HUES48 (cell line): ENCODE results near the gene OR14C36.
"Not testable (repeated sequence)": the region's sequence is repeated elsewhere in the genome, so short reads cannot be mapped to it uniquely, and the experiment has no call there.

Experiments
- H3K27ac ChIP-seq: one replicate; pipeline ENCODE4 v1.7.0; 2013; ENCODE audit warnings: low read depth, low read length, inconsistent platforms
- H3K27me3 ChIP-seq: 2 replicates; pipeline ENCODE4 v1.6.1; 2013; ENCODE audit warnings: mild to moderate bottlenecking, low read length; ENCODE audit not compliant: control insufficient read depth, insufficient read depth
- H3K36me3 ChIP-seq: 2 replicates; pipeline ENCODE4 v1.6.1; 2013; ENCODE audit warnings: low read length; ENCODE audit not compliant: control insufficient read depth, insufficient read depth
- H3K4me1 ChIP-seq: 2 replicates; pipeline ENCODE4 v1.6.1; 2013; ENCODE audit warnings: mild to moderate bottlenecking, low read length; ENCODE audit not compliant: control insufficient read depth, insufficient read depth
- H3K4me3 ChIP-seq: 2 replicates; pipeline ENCODE4 v1.5.1; 2013; ENCODE audit warnings: mild to moderate bottlenecking, low read depth, low read length
- H3K9ac ChIP-seq: 2 replicates; pipeline ENCODE4 v1.6.1; 2013; ENCODE audit warnings: mild to moderate bottlenecking, low read depth, low read length, moderate library complexity
- H3K9me3 ChIP-seq: 2 replicates; pipeline ENCODE4 v1.6.1; 2013; ENCODE audit warnings: low read length; ENCODE audit not compliant: control insufficient read depth, insufficient read depth

The OR14C36 gene

DNA sequence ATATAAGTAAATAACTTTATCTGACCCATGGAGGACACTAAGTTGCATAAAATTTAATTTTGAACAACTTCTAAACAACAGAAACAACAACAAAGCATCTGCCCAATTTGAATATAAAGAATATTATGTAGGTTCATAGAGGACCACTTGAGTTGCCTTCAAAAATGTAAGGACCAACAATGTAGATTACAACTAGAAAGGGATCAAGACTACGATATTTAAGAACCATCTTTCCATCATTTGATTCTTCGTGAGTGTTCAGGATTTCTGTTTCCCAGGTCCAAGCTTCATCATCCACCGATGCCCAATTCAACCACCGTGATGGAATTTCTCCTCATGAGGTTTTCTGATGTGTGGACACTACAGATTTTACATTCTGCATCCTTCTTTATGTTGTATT is at the start of gene OR14C36:
OR14C36 (plus strand) TSS at position 301 of the 400 bp plus-strand sequence; CDS start at position 301, 0 bp downstream.
- Histone ChIP-seq H3K27ac (no peak within 1 kb of the TSS), H3K9ac (no peak within 1 kb of the TSS), H3K4me1 (no peaks in the 10 kb centered on the region), H3K4me3 (no peak within 1 kb of the TSS), H3K9me3 (peaks cover 93% of the 10 kb centered on the region), H3K36me3 (no peaks in the 10 kb centered on the region), H3K27me3 (no peaks in the 10 kb centered on the region)

GRCh38 chr1:248303324-248303723 is 45.3 kb upstream of the OR14C36 start, which contains the start of gene OR2T12:
TSS of gene OR2T12 (minus strand) at chr1:248303424. CDS start at chr1:248295578, 7,846 bp downstream.
- Histone ChIP-seq H3K4me3 (no peak within 1 kb of the TSS), H3K4me1 (no peaks in the 10 kb centered on the region), H3K36me3 (no peaks in the 10 kb centered on the region), H3K27me3 (no peaks in the 10 kb centered on the region), H3K9ac (no peak within 1 kb of the TSS), H3K27ac (no peak within 1 kb of the TSS), H3K9me3 (peaks cover 74% of the 10 kb centered on the region)

- not testable (repeated sequence) for H3K4me1 ChIP-seq, H3K27me3 ChIP-seq, H3K36me3 ChIP-seq, H3K4me3 ChIP-seq, H3K27ac ChIP-seq, H3K9ac ChIP-seq
- peaks cover 87% of the 10 kb centered on the region for H3K9me3 ChIP-seq
These were observed 42.9 kb upstream of the OR14C36 start for GRCh38 chr1:248305672-248306071.

- H3K4me1 ChIP-seq, result no peaks in the 10 kb centered on the region
- H3K4me3 ChIP-seq, result no peak overlapping the region
- no peak overlapping the region for H3K27ac ChIP-seq
- no peaks in the 10 kb centered on the region for H3K36me3 ChIP-seq
- no peak overlapping the region for H3K9ac ChIP-seq
- peaks cover 88% of the 10 kb centered on the region for H3K9me3 ChIP-seq
- no peaks in the 10 kb centered on the region for H3K27me3 ChIP-seq
These were observed 42.5 kb upstream of the OR14C36 start for GRCh38 chr1:248306103-248306502.

DNA sequence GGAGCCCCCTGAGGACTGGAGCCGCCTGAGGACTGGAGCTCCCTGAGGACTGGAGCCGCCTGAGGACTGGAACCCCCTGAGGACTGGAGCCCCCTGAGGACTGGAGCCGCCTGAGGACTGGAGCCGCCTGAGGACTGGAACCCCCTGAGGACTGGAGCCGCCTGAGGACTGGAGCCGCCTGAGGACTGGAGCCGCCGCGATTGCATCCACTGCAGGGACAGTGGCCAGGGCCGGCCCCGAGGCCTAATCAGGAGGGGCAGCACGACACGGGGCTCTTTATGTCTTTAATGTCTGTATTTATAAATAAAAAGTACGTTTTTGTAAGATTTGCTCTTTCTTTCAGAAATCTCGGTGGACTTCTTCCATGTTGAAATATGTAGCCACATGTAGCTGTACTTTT is 41.8 kb upstream of the OR14C36 start:
- not testable (repeated sequence) for H3K27ac ChIP-seq

GRCh38 chr1:248316796-248317195 is 31.8 kb upstream of the OR14C36 start:
- Histone ChIP-seq H3K9me3 (peaks cover 88% of the 10 kb centered on the region), H3K27me3 (no peaks in the 10 kb centered on the region), H3K4me3 (no peak overlapping the region), H3K27ac (no peak overlapping the region), H3K4me1 (no peaks in the 10 kb centered on the region), H3K9ac (no peak overlapping the region), H3K36me3 (no peaks in the 10 kb centered on the region)

More for the DNA sequence above, 41.8 kb upstream of the OR14C36 start:
- not testable (repeated sequence) for H3K4me1 ChIP-seq, H3K36me3 ChIP-seq, H3K4me3 ChIP-seq, H3K27me3 ChIP-seq, H3K9ac ChIP-seq
- H3K9me3 ChIP-seq, result peaks cover 86% of the 10 kb centered on the region

GRCh38 chr1:248324468-248324867 is 24.1 kb upstream of the OR14C36 start, which contains the start of gene OR2M7:
TSS of gene OR2M7 (minus strand) at chr1:248324568. CDS start at chr1:248324568, 0 bp downstream.
- H3K9ac ChIP-seq, result no peak within 1 kb of the TSS
- no peak within 1 kb of the TSS; the same call in 1 of the 2 replicates for H3K4me3 ChIP-seq
- no peaks in the 10 kb centered on the region for H3K4me1 ChIP-seq
- H3K9me3 ChIP-seq, result peaks cover 88% of the 10 kb centered on the region
- no peak within 1 kb of the TSS for H3K27ac ChIP-seq
- H3K36me3 ChIP-seq, result no peaks in the 10 kb centered on the region
- H3K27me3 ChIP-seq, result no peaks in the 10 kb centered on the region

DNA sequence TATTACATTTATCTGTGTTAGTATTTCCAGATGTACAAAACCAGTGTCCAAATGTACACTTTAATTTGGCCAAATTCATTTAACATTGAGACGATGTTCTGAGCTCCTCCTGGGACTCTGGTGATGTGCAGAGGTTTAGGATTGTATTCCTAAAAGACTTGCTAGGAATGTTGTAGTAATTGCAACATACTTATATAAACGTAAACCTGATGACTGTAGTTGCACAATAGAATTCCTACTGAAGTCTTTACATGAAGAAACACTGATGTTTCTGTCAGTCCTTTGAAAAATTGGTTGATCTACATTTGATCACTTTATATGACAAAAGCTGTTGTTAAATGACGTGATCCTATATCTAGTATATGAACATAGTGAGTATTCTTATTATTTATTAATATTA is 5.1 kb upstream of the OR14C36 start:
- Histone ChIP-seq H3K36me3 (no peaks in the 10 kb centered on the region), H3K9me3 (peaks cover 75% of the 10 kb centered on the region), H3K27me3 (no peaks in the 10 kb centered on the region), H3K4me3 (no peak overlapping the region), H3K4me1 (no peaks in the 10 kb centered on the region), H3K9ac (no peak overlapping the region), H3K27ac (no peak overlapping the region)

GRCh38 chr1:248359415-248359814 is 10.8 kb downstream of the OR14C36 start:
- H3K36me3 ChIP-seq, result no peaks in the 10 kb centered on the region
- H3K9ac ChIP-seq, result no peak overlapping the region
- H3K4me3 ChIP-seq, result no peak overlapping the region
- no peaks in the 10 kb centered on the region for H3K27me3 ChIP-seq
- no peaks in the 10 kb centered on the region for H3K4me1 ChIP-seq
- no peak overlapping the region for H3K27ac ChIP-seq
- H3K9me3 ChIP-seq, result peaks cover 96% of the 10 kb centered on the region

DNA sequence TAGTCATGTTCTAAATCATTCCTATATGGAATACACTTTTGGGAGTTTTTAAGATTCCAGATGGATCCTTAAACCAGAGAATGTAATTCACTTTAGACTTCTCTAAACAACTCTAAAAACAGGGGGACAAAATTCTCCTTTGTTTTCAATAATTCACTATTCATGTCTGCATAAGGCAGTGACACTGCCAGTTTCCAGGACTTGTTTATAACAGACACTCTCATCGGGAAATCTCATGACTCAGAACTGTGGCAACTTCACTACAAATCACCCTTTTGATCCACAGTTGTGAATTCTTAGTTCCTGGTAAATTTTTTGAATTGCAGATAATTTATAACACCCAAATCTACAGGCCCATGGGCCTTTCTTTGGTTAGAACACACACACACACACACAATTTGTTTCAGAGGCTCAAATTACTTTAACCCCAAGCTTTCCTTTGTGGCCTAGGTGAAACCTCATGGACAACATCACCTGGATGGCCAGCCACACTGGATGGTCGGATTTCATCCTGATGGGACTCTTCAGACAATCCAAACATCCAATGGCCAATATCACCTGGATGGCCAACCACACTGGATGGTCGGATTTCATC is 12.6 kb downstream of the OR14C36 start, which contains the start of gene OR2T4:
OR2T4 (plus strand) TSS at position 545 of the 595 bp plus-strand sequence; CDS start at position 545, 0 bp downstream.
- H3K36me3 ChIP-seq, result no peaks in the 10 kb centered on the region
- peaks cover 97% of the 10 kb centered on the region for H3K9me3 ChIP-seq
- H3K27me3 ChIP-seq, result no peaks in the 10 kb centered on the region
- H3K4me3 ChIP-seq, result no peak within 1 kb of the TSS
- no peak within 1 kb of the TSS for H3K9ac ChIP-seq
- H3K27ac ChIP-seq, result no peak within 1 kb of the TSS
- H3K4me1 ChIP-seq, result no peaks in the 10 kb centered on the region

GRCh38 chr1:248366609-248367008 is 18.0 kb downstream of the OR14C36 start:
- no peak overlapping the region for H3K27ac ChIP-seq
- H3K36me3 ChIP-seq, result no peaks in the 10 kb centered on the region
- H3K9ac ChIP-seq, result no peak overlapping the region
- no peaks in the 10 kb centered on the region for H3K27me3 ChIP-seq
- H3K9me3 ChIP-seq, result peaks cover 96% of the 10 kb centered on the region
- no peaks in the 10 kb centered on the region for H3K4me1 ChIP-seq
- no peak overlapping the region for H3K4me3 ChIP-seq
